Tibial nerve (tissue), 4 donors: Measurements from ENCODE around the gene FUT8. TPM values are rescaled to one million over a fixed set of nuclear protein-coding genes. Genes with fewer than 3 reads are reported as not detected.

ENCODE experiments used
- DNase-seq, 2 donors: peaks; one replicate each; pipeline ENCODE4 v3.0.0-alpha.2; 2019; ENCODE audit warnings: low spot score in 2 of 2
- H3K27ac ChIP-seq, 4 donors: fragments of 200-600 bp; sonication (generic) in 3 of 4; one replicate each; pipeline ENCODE4 v1.5.1; 2017 to 2019; ENCODE audit warnings: mild to moderate bottlenecking in 1 of 4
- H3K27me3 ChIP-seq, 2 donors: fragments of 200-600 bp; sonication (generic) in 1 of 2; one replicate each; pipeline versions ENCODE4 v1.5.1 to v1.6.0; 2017 to 2019
- H3K36me3 ChIP-seq, 3 donors: fragments of 200-600 bp; sonication (generic); one replicate each; pipeline ENCODE4 v1.5.1; 2018 to 2019
- H3K4me1 ChIP-seq, 4 donors: fragments of 200-600 bp; sonication (generic) in 3 of 4; one replicate each; pipeline ENCODE4 v1.5.1; 2017 to 2019
- H3K4me3 ChIP-seq, 4 donors: fragments of 200-600 bp; sonication (generic) in 3 of 4; one replicate each; pipeline ENCODE4 v1.5.1; 2017 to 2019; ENCODE audit warnings: mild to moderate bottlenecking in 1 of 4, moderate library complexity in 1 of 4
- H3K9me3 ChIP-seq, 4 donors: fragments of 200-600 bp; sonication (generic) in 3 of 4; one replicate each; pipeline ENCODE4 v1.5.1; 2017 to 2019
- CTCF ChIP-seq, 5 experiments: fragments of 200-600 bp in 3 of 5; fragments of 450-650 bp in 2 of 5; sonication (generic) in 3 of 5; IDR thresholded peaks; one replicate each; pipeline ENCODE4 v1.5.1; 2016 to 2019; ENCODE audit warnings: antibody characterized with exemption in 5 of 5, mild to moderate bottlenecking in 3 of 5, moderate library complexity in 2 of 5
- EP300 ChIP-seq, 2 donors: sonication (generic); formaldehyde crosslinking; IDR thresholded peaks; one replicate each; pipeline ENCODE4 v1.6.1; 2017; ENCODE audit warnings: antibody characterized with exemption in 2 of 2, mild to moderate bottlenecking in 1 of 2
- POLR2A ChIP-seq, 2 donors: fragments of 450-650 bp; IDR thresholded peaks; one replicate each; pipeline ENCODE4 v1.6.1; 2017; ENCODE audit warnings: antibody characterized with exemption in 2 of 2, mild to moderate bottlenecking in 2 of 2, moderate library complexity in 2 of 2
- WGBS, 2 donors: methylation state at CpG; one replicate each; pipeline ENCODE4 v1.1.5; 2018; 5-methylcytosine and 5-hydroxymethylcytosine counted together
- total RNA-seq, 4 donors: library from RNA; depleted of rRNA; stranded (reverse); fragments of >200 nt; gene quantifications; one replicate each; pipeline ENCODE4 v1.1.0, GENCODE V29; 2016

FUT8 gene
- total RNA-seq, 4 donors from 2014 or later: 69.6 to 114 (median 91.2) TPM

- TF ChIP-seq POLR2A (IDR thresholded peaks at IDR 0.05): no peak
- TF ChIP-seq EP300 (IDR thresholded peaks at IDR 0.05): no peak
- TF ChIP-seq CTCF (IDR thresholded peaks at IDR 0.05): no peak
- 60 to 67% methylated on average over 2 of the region's 2 CpGs for WGBS, 2 donors
- no peaks in the 10 kb centered on the region for H3K27me3 ChIP-seq
- no peak for DNase-seq
- H3K4me3 ChIP-seq: no peak overlapping the region
- no peak overlapping the region for H3K27ac ChIP-seq
- H3K9me3 ChIP-seq: no peaks in the 10 kb centered on the region
- H3K36me3 ChIP-seq: peaks cover 0 to 20% (median 0%) of the 10 kb centered on the region in 3 donors
- H3K4me1 ChIP-seq: peaks cover 0 to 6% (median 0%) of the 10 kb centered on the region in 4 donors
These were observed 148.0 kb downstream of the FUT8 start for GRCh38 chr14:65560340-65561027.

GRCh38 chr14:65564370-65564769, 151.8 kb downstream of the FUT8 start:
- DNase-seq: no peak
- Histone ChIP-seq H3K4me3 (no peak overlapping the region), H3K27me3 (no peaks in the 10 kb centered on the region), H3K27ac (no peak overlapping the region), H3K9me3 (no peaks in the 10 kb centered on the region), H3K36me3 (peaks cover 0 to 20% (median 0%) of the 10 kb centered on the region in 3 donors), H3K4me1 (peaks cover 0 to 20% (median 0%) of the 10 kb centered on the region in 4 donors)
- WGBS, 2 donors: 95 to 99% methylated on average over 4 of the region's 4 CpGs
- no peak for TF ChIP-seq EP300 (IDR thresholded peaks at IDR 0.05)
- TF ChIP-seq CTCF (IDR thresholded peaks at IDR 0.05): no peak
- no peak for TF ChIP-seq POLR2A (IDR thresholded peaks at IDR 0.05)

GRCh38 chr14:65565948-65566347, 153.4 kb downstream of the FUT8 start:
- Histone ChIP-seq H3K36me3 (peaks cover 0 to 20% (median 0%) of the 10 kb centered on the region in 3 donors), H3K4me3 (no peak overlapping the region), H3K9me3 (no peaks in the 10 kb centered on the region), H3K27me3 (no peaks in the 10 kb centered on the region), H3K4me1 (peaks cover 0 to 16% (median 0%) of the 10 kb centered on the region in 4 donors), H3K27ac (no peak overlapping the region)
- WGBS, 2 donors: 58 to 71% methylated on average over 1 of the region's 1 CpG
- no peak for TF ChIP-seq EP300 (IDR thresholded peaks at IDR 0.05)
- TF ChIP-seq CTCF (IDR thresholded peaks at IDR 0.05): no peak
- no peak for TF ChIP-seq POLR2A (IDR thresholded peaks at IDR 0.05)
- no peak for DNase-seq

- WGBS, 2 donors: 81 to 83% methylated on average over 5 of the region's 5 CpGs
- H3K27me3 ChIP-seq: no peaks in the 10 kb centered on the region
- H3K9me3 ChIP-seq: no peaks in the 10 kb centered on the region
- no peak overlapping the region for H3K27ac ChIP-seq
- peaks cover 0 to 12% (median 0%) of the 10 kb centered on the region in 3 donors for H3K36me3 ChIP-seq
- TF ChIP-seq POLR2A (IDR thresholded peaks at IDR 0.05) (no peak), CTCF (IDR thresholded peaks at IDR 0.05) (no peak), EP300 (IDR thresholded peaks at IDR 0.05) (no peak)
- peaks cover 0 to 16% (median 0%) of the 10 kb centered on the region in 4 donors for H3K4me1 ChIP-seq
- no peak for DNase-seq
- no peak overlapping the region for H3K4me3 ChIP-seq
These were observed 154.4 kb downstream of the FUT8 start for GRCh38 chr14:65566820-65567522.

GRCh38 chr14:65574611-65575010, 162.1 kb downstream of the FUT8 start:
- no peak for DNase-seq
- no peaks in the 10 kb centered on the region for H3K9me3 ChIP-seq
- H3K36me3 ChIP-seq: no peaks in the 10 kb centered on the region
- H3K27ac ChIP-seq: no peak overlapping the region
- H3K27me3 ChIP-seq: no peaks in the 10 kb centered on the region
- no peak overlapping the region for H3K4me3 ChIP-seq
- TF ChIP-seq EP300 (IDR thresholded peaks at IDR 0.05) (no peak), POLR2A (IDR thresholded peaks at IDR 0.05) (no peak), CTCF (IDR thresholded peaks at IDR 0.05) (no peak)
- WGBS, 2 donors: 38 to 46% methylated on average over 2 of the region's 2 CpGs
- peaks cover 0 to 13% (median 0%) of the 10 kb centered on the region in 4 donors for H3K4me1 ChIP-seq
